Tibial nerve (tissue), 4 donors: ENCODE results near the gene CAPSL. TPM values are rescaled to one million over a fixed set of nuclear protein-coding genes. Genes with fewer than 3 reads are reported as not detected.

Experiments used
- DNase-seq, 2 donors: peaks; one replicate each; pipeline ENCODE4 v3.0.0-alpha.2; 2019; ENCODE audit warnings: low spot score in 2 of 2
- H3K27ac ChIP-seq, 4 donors: fragments of 200-600 bp; sonication (generic) in 3 of 4; one replicate each; pipeline ENCODE4 v1.5.1; 2017 to 2019; ENCODE audit warnings: mild to moderate bottlenecking in 1 of 4
- H3K27me3 ChIP-seq, 2 donors: fragments of 200-600 bp; sonication (generic) in 1 of 2; one replicate each; pipeline versions ENCODE4 v1.5.1 to v1.6.0; 2017 to 2019
- H3K36me3 ChIP-seq, 3 donors: fragments of 200-600 bp; sonication (generic); one replicate each; pipeline ENCODE4 v1.5.1; 2018 to 2019
- H3K4me1 ChIP-seq, 4 donors: fragments of 200-600 bp; sonication (generic) in 3 of 4; one replicate each; pipeline ENCODE4 v1.5.1; 2017 to 2019
- H3K4me3 ChIP-seq, 4 donors: fragments of 200-600 bp; sonication (generic) in 3 of 4; one replicate each; pipeline ENCODE4 v1.5.1; 2017 to 2019; ENCODE audit warnings: mild to moderate bottlenecking in 1 of 4, moderate library complexity in 1 of 4
- H3K9me3 ChIP-seq, 4 donors: fragments of 200-600 bp; sonication (generic) in 3 of 4; one replicate each; pipeline ENCODE4 v1.5.1; 2017 to 2019
- EP300 ChIP-seq, 2 donors: sonication (generic); formaldehyde crosslinking; IDR thresholded peaks; one replicate each; pipeline ENCODE4 v1.6.1; 2017; ENCODE audit warnings: antibody characterized with exemption in 2 of 2, mild to moderate bottlenecking in 1 of 2
- POLR2A ChIP-seq, 2 donors: fragments of 450-650 bp; IDR thresholded peaks; one replicate each; pipeline ENCODE4 v1.6.1; 2017; ENCODE audit warnings: antibody characterized with exemption in 2 of 2, mild to moderate bottlenecking in 2 of 2, moderate library complexity in 2 of 2
- WGBS, 2 donors: methylation state at CpG; one replicate each; pipeline ENCODE4 v1.1.5; 2018; 5-methylcytosine and 5-hydroxymethylcytosine counted together
- total RNA-seq, 4 donors: library from RNA; depleted of rRNA; stranded (reverse); fragments of >200 nt; gene quantifications; one replicate each; pipeline ENCODE4 v1.1.0, GENCODE V29; 2016
- TF ChIP-seq, protein P1 (sequence below), 5 experiments: fragments of 200-600 bp in 3 of 5; fragments of 450-650 bp in 2 of 5; sonication (generic) in 3 of 5; IDR thresholded peaks; one replicate each; pipeline ENCODE4 v1.5.1; 2016 to 2019; ENCODE audit warnings: antibody characterized with exemption in 5 of 5, mild to moderate bottlenecking in 3 of 5, moderate library complexity in 2 of 5

The CAPSL gene
- total RNA-seq, 4 donors from 2014 or later = not detected

DNA sequence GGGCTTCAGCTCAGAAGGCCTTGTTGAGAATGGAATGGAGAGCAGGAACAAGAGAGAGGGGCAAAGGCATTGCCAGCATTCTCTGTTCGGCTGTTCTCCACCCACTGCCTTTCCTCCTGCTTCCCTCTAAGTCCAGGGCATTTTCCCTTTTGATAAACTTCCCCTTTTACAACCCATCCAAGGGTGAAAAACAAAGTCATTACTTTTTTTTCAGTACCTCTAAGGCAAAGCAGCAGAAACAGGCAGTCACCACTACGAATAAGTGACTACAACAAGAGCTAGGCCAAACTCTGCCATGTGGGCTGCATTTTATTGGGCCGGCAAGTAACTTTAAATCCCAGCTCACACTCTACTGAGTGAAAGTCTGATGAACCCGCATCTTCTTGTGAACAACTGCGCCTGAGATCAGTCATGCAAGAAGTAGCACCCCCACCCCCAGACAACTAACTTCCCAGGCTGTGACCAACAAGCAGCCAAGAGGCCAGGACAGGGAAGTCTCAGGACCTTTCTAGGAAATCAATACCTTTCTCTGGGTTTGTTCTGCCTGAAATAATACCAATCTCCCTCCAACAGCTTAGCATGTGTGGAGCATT is 68.6 kb downstream of the CAPSL start:
- 66 to 72% methylated on average over 5 of the region's 5 CpGs for WGBS, 2 donors
- H3K27me3 ChIP-seq = no peaks in the 10 kb centered on the region
- H3K4me3 ChIP-seq = no peak overlapping the region
- H3K9me3 ChIP-seq = no peaks in the 10 kb centered on the region
- no peak overlapping the region for H3K27ac ChIP-seq
- TF ChIP-seq POLR2A (IDR thresholded peaks at IDR 0.05) = no peak
- TF ChIP-seq EP300 (IDR thresholded peaks at IDR 0.05) = no peak
- TF ChIP-seq, protein P1, sequence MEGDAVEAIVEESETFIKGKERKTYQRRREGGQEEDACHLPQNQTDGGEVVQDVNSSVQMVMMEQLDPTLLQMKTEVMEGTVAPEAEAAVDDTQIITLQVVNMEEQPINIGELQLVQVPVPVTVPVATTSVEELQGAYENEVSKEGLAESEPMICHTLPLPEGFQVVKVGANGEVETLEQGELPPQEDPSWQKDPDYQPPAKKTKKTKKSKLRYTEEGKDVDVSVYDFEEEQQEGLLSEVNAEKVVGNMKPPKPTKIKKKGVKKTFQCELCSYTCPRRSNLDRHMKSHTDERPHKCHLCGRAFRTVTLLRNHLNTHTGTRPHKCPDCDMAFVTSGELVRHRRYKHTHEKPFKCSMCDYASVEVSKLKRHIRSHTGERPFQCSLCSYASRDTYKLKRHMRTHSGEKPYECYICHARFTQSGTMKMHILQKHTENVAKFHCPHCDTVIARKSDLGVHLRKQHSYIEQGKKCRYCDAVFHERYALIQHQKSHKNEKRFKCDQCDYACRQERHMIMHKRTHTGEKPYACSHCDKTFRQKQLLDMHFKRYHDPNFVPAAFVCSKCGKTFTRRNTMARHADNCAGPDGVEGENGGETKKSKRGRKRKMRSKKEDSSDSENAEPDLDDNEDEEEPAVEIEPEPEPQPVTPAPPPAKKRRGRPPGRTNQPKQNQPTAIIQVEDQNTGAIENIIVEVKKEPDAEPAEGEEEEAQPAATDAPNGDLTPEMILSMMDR (IDR thresholded peaks at IDR 0.05) = no peak
- H3K4me1 ChIP-seq = no peaks in the 10 kb centered on the region
- DNase-seq = no peak
- no peaks in the 10 kb centered on the region for H3K36me3 ChIP-seq

GRCh38 chr5:35867998-35868397 is 70.4 kb downstream of the CAPSL start:
- H3K36me3 ChIP-seq = no peaks in the 10 kb centered on the region
- H3K27ac ChIP-seq = no peak overlapping the region
- H3K9me3 ChIP-seq = no peaks in the 10 kb centered on the region
- no peak overlapping the region for H3K4me3 ChIP-seq
- no peak for DNase-seq
- H3K27me3 ChIP-seq = no peaks in the 10 kb centered on the region
- no peaks in the 10 kb centered on the region for H3K4me1 ChIP-seq
- TF ChIP-seq POLR2A (IDR thresholded peaks at IDR 0.05) (no peak), EP300 (IDR thresholded peaks at IDR 0.05) (no peak)
- TF ChIP-seq, protein P1 (IDR thresholded peaks at IDR 0.05) = no peak
- 91 to 92% methylated on average over 4 of the region's 4 CpGs for WGBS, 2 donors

DNA sequence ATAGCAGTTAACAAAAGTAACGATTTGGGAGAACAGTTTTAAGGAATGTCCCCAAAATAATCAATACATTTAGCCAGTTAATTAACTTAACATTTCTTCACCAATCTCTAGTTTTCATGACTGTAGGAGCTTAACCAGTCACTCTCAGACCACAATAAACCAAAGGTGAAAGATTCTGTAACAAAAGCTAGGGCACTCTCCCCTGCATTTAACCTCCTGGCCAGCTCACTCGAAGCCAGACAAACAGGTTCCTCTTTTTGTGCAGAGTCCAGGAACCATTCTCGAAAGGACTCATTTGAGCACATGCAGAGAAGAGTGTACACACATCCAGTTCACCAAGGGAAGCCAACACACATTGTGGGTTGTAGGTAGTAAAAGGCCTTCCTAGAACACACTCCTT is 75.3 kb downstream of the CAPSL start:
- Histone ChIP-seq H3K4me3 (no peak overlapping the region), H3K27me3 (no peaks in the 10 kb centered on the region), H3K4me1 (peaks cover 0 to 2% (median 0%) of the 10 kb centered on the region in 4 donors), H3K36me3 (no peaks in the 10 kb centered on the region), H3K9me3 (no peaks in the 10 kb centered on the region), H3K27ac (no peak overlapping the region)
- TF ChIP-seq EP300 (IDR thresholded peaks at IDR 0.05) = no peak
- no peak for TF ChIP-seq POLR2A (IDR thresholded peaks at IDR 0.05)
- TF ChIP-seq, protein P1 (IDR thresholded peaks at IDR 0.05) = no peak
- 80 to 82% methylated on average over 3 of the region's 3 CpGs for WGBS, 2 donors
- no peak for DNase-seq

GRCh38 chr5:35862126-35862525 is 76.3 kb downstream of the CAPSL start:
- H3K4me3 ChIP-seq = no peak overlapping the region
- no peaks in the 10 kb centered on the region for H3K9me3 ChIP-seq
- H3K4me1 ChIP-seq = peaks cover 0 to 5% (median under 1%) of the 10 kb centered on the region in 4 donors
- DNase-seq = no peak
- H3K27me3 ChIP-seq = no peaks in the 10 kb centered on the region
- no peak overlapping the region for H3K27ac ChIP-seq
- H3K36me3 ChIP-seq = no peaks in the 10 kb centered on the region
- TF ChIP-seq, protein P1 (IDR thresholded peaks at IDR 0.05) = no peak
- TF ChIP-seq EP300 (IDR thresholded peaks at IDR 0.05) (no peak), POLR2A (IDR thresholded peaks at IDR 0.05) (no peak)
- WGBS, 2 donors = 43 to 46% methylated on average over 2 of the region's 2 CpGs

DNA sequence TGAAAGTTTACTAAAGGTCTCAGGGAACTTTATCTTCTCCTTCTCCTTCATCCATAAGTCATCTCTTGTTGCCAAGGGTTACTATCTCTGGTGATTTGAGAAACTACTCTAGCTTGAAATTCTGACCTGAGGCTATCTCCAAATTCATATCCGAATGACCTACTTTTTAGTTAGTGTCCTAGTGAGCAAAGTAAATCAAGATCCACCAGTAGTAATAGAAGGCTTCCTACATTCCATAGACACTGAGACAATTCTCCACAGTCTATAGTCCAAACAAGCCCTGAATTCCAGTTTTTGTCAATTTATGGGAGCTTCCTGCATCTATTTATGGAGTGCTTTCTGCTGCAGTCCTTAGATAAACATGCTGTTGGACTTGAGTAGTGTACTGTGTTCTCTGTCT is 76.7 kb downstream of the CAPSL start:
- 74 to 86% methylated on average over 1 of the region's 1 CpG for WGBS, 2 donors
- H3K36me3 ChIP-seq = no peaks in the 10 kb centered on the region
- H3K4me3 ChIP-seq = peak overlapping the region in 1 of 4 donors; percentile 6
- H3K27ac ChIP-seq = no peak overlapping the region
- H3K9me3 ChIP-seq = no peaks in the 10 kb centered on the region
- H3K27me3 ChIP-seq = no peaks in the 10 kb centered on the region
- DNase-seq = no peak
- no peak for TF ChIP-seq EP300 (IDR thresholded peaks at IDR 0.05)
- no peak for TF ChIP-seq POLR2A (IDR thresholded peaks at IDR 0.05)
- TF ChIP-seq, protein P1 (IDR thresholded peaks at IDR 0.05) = no peak
- peaks cover 0 to 5% (median 2%) of the 10 kb centered on the region in 4 donors for H3K4me1 ChIP-seq
